K562 treated with DMSO at 1 percent for 12 hours (cell line): Measurements from ENCODE around the gene FGF7. TPM values are rescaled to one million over a fixed set of nuclear protein-coding genes. Genes with fewer than 3 reads are reported as not detected.

Source experiments
- total RNA-seq: library from RNA; unstranded; fragments of 300-600 nt; gene quantifications from 2 replicates; pipeline ENCODE4 v1.2.3, GENCODE V29; 2022; ENCODE audit not compliant: insufficient read depth

The FGF7 gene
- total RNA-seq = not detected in 2 replicates

GRCh38 chr15:49423021-49423420 lies at the start of gene FGF7:
Gene FGF7 (plus strand): TSS chr15:49423242. CDS start chr15:49424298, 1,056 bp downstream.

Other genes starting within 250 kb of the FGF7 start
- gene FAM227B, start 197.6 kb downstream of the FGF7 start, total RNA-seq = 5.5 and 6.7 TPM in 2 replicates
- gene DTWD1, start 197.8 kb downstream of the FGF7 start, total RNA-seq = 6.8 and 19.0 TPM in 2 replicates